Esophagus mucosa (tissue), 1 donor: Measurements from ENCODE around the gene NRCAM. TPM values are rescaled to one million over a fixed set of nuclear protein-coding genes. Genes with fewer than 3 reads are reported as not detected.
"Not testable (repeated sequence)": the region's sequence is repeated elsewhere in the genome, so short reads cannot be mapped to it uniquely, and the experiment has no call there.

Experiments used
- ATAC-seq: fragments of 200-7000 bp; cut with Tn5 transposase; one replicate; pipeline ENCODE4 v1.9.1; 2020
- total RNA-seq: library from RNA; stranded (reverse); gene quantifications from one replicate; pipeline ENCODE4 v1.2.4, GENCODE V29; 2023
- donor health status: DM: yes; HTN: yes; CAD: no.

The NRCAM gene
- total RNA-seq, 1 donor from 2014 or later = 10.9 TPM

- ATAC-seq = no peak
Measured at GRCh38 chr7:108303332-108303731, 152.9 kb downstream of the NRCAM start.

- ATAC-seq = no peak
Measured at GRCh38 chr7:108301387-108301786, 154.8 kb downstream of the NRCAM start.

- ATAC-seq = no peak
Measured at GRCh38 chr7:108299251-108299973, 156.8 kb downstream of the NRCAM start.

GRCh38 chr7:108296911-108297310 is 159.3 kb downstream of the NRCAM start:
- ATAC-seq = no peak

- ATAC-seq = peak; percentile 40
Measured at GRCh38 chr7:108294595-108294994, 161.6 kb downstream of the NRCAM start.

GRCh38 chr7:108293149-108293612 is 163.1 kb downstream of the NRCAM start:
- ATAC-seq = peak; percentile 13

GRCh38 chr7:108292541-108292940 is 163.7 kb downstream of the NRCAM start:
- ATAC-seq = no peak

GRCh38 chr7:108291791-108292440 is 164.3 kb downstream of the NRCAM start:
- no peak for ATAC-seq

- ATAC-seq = no peak
Measured at GRCh38 chr7:108291152-108291508, 165.1 kb downstream of the NRCAM start.

GRCh38 chr7:108290459-108291151 is 165.6 kb downstream of the NRCAM start:
- no peak for ATAC-seq

GRCh38 chr7:108289852-108290251 is 166.4 kb downstream of the NRCAM start:
- ATAC-seq = no peak

- no peak for ATAC-seq
Measured at GRCh38 chr7:108287857-108288256, 168.4 kb downstream of the NRCAM start.

- ATAC-seq = peak; percentile 67
Measured at GRCh38 chr7:108286290-108286904, 169.8 kb downstream of the NRCAM start.

- peak; percentile 68 for ATAC-seq
Measured at GRCh38 chr7:108285778-108286177, 170.5 kb downstream of the NRCAM start.

GRCh38 chr7:108285003-108285368 is 171.2 kb downstream of the NRCAM start:
- peak; percentile 92 for ATAC-seq

- ATAC-seq = no peak
Measured at GRCh38 chr7:108284349-108285002, 171.8 kb downstream of the NRCAM start.

- ATAC-seq = no peak
Measured at GRCh38 chr7:108283252-108283651, 173.0 kb downstream of the NRCAM start.

GRCh38 chr7:108282427-108282996 is 173.7 kb downstream of the NRCAM start:
- ATAC-seq = no peak

GRCh38 chr7:108280136-108280535 is 176.1 kb downstream of the NRCAM start:
- ATAC-seq = no peak

GRCh38 chr7:108278776-108279175 is 177.5 kb downstream of the NRCAM start:
- ATAC-seq = no peak

- ATAC-seq = no peak
Measured at GRCh38 chr7:108278281-108278680, 178.0 kb downstream of the NRCAM start.

GRCh38 chr7:108274447-108274846 is 181.8 kb downstream of the NRCAM start:
- not testable (repeated sequence) for ATAC-seq
